Measurements from ENCODE around the gene P2RX6. TPM values are rescaled to one million over a fixed set of nuclear protein-coding genes. Genes with fewer than 3 reads are reported as not detected.

The P2RX6 gene
- total and polyA plus RNA-seq, 9 of the 15 experiments (the other 6 are each of a cell fraction or from before 2014, with no cell fraction given), result 0.01 to 3.9 (median 1.5) TPM; not detected in 1

DNA sequence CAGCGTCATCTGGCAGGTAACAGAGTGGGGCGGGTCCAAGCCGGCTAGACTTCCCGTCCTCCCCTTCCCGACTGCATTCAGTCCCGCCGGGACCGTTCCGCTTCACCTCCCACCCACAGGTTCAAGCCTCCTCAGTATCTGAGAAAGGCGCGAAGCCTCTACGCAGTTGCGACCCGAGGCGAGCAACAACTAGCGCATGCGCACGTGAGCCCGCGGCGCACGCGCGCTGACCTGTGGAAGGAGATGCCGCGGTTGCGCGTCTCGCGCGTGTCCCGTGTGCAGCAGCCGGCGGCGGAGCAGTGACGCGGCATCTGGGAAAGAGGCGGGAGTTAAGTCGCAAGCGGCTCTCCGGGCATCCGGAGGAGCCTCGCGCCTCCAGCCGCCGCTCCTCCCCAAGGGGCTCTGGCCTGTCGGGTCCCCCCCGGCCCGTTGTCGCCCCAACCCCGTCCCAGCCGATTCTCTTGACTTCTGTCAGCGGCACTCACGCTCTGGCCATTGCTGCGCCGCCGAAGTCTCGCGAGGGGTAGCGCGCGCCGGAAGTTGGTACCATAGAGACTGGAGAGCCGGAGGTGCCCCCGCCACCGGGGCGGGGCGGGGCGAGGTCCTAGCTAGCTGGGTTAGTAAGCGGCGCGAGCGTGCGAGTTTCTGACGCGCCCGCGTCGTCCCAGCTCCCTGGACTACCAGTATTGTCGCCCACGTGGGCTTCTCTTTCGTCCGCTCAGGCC, 13.2 kb upstream of the P2RX6 start, which contains the start of gene THAP7 (continued):
- TF ChIP-seq, protein P1, sequence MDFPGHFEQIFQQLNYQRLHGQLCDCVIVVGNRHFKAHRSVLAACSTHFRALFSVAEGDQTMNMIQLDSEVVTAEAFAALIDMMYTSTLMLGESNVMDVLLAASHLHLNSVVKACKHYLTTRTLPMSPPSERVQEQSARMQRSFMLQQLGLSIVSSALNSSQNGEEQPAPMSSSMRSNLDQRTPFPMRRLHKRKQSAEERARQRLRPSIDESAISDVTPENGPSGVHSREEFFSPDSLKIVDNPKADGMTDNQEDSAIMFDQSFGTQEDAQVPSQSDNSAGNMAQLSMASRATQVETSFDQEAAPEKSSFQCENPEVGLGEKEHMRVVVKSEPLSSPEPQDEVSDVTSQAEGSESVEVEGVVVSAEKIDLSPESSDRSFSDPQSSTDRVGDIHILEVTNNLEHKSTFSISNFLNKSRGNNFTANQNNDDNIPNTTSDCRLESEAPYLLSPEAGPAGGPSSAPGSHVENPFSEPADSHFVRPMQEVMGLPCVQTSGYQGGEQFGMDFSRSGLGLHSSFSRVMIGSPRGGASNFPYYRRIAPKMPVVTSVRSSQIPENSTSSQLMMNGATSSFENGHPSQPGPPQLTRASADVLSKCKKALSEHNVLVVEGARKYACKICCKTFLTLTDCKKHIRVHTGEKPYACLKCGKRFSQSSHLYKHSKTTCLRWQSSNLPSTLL (IDR thresholded peaks at IDR 0.05), result no peak
- TF ChIP-seq ZNF75A (CRISPR knock-in tag; IDR thresholded peaks at IDR 0.05), result peak; percentile 55; the same call in 1 of the 2 replicates
- TF ChIP-seq FOXA3 (CRISPR knock-in tag; conservative IDR thresholded peaks at IDR 0.05 in 1 of 2, IDR thresholded peaks at IDR 0.05 in 1 of 2), result peak in 1 of 2 experiments; percentile 3; a peak in 1 of 4 replicates
- TF ChIP-seq CBX3 (IDR thresholded peaks at IDR 0.05; ENCODE audit: borderline replicate concordance in 1 of 2, low read length in 2 of 2), result peak in 1 of 2 experiments; percentile 69; a peak in 1 of 3 replicates
- no peak for TF ChIP-seq FOXM1 (IDR thresholded peaks at IDR 0.05; ENCODE audit: low read depth)
- TF ChIP-seq FOXM1 (CRISPR knock-in tag; IDR thresholded peaks at IDR 0.05; ENCODE audit: low read depth), result no peak
- TF ChIP-seq SIX5 (IDR thresholded peaks at IDR 0.05; ENCODE audit: borderline replicate concordance in 1 of 2, insufficient read depth in 1 of 2, low read depth in 1 of 2, low read length in 2 of 2), result peak in 1 of 2 experiments; percentile 32; a peak in 2 of 4 replicates
- TF ChIP-seq, protein P2, sequence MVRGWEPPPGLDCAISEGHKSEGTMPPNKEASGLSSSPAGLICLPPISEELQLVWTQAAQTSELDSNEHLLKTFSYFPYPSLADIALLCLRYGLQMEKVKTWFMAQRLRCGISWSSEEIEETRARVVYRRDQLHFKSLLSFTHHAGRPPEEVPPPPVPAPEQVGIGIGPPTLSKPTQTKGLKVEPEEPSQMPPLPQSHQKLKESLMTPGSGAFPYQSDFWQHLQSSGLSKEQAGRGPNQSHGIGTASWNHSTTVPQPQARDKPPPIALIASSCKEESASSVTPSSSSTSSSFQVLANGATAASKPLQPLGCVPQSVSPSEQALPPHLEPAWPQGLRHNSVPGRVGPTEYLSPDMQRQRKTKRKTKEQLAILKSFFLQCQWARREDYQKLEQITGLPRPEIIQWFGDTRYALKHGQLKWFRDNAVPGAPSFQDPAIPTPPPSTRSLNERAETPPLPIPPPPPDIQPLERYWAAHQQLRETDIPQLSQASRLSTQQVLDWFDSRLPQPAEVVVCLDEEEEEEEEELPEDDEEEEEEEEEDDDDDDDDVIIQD (CRISPR knock-in tag; IDR thresholded peaks at IDR 0.05), result peak; percentile 81
- peak; percentile 34 for TF ChIP-seq ZNF561 (CRISPR knock-in tag; conservative IDR thresholded peaks at IDR 0.05)
- peak; percentile 93; the same call in 1 of the 2 replicates for TF ChIP-seq ZNF76 (CRISPR knock-in tag; IDR thresholded peaks at IDR 0.05; ENCODE audit: borderline replicate concordance)
- TF ChIP-seq, protein P3, sequence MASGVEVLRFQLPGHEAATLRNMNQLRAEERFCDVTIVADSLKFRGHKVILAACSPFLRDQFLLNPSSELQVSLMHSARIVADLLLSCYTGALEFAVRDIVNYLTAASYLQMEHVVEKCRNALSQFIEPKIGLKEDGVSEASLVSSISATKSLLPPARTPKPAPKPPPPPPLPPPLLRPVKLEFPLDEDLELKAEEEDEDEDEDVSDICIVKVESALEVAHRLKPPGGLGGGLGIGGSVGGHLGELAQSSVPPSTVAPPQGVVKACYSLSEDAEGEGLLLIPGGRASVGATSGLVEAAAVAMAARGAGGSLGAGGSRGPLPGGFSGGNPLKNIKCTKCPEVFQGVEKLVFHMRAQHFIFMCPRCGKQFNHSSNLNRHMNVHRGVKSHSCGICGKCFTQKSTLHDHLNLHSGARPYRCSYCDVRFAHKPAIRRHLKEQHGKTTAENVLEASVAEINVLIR (CRISPR knock-in tag; IDR thresholded peaks at IDR 0.05), result peak; percentile 97
- TF ChIP-seq, protein P4, sequence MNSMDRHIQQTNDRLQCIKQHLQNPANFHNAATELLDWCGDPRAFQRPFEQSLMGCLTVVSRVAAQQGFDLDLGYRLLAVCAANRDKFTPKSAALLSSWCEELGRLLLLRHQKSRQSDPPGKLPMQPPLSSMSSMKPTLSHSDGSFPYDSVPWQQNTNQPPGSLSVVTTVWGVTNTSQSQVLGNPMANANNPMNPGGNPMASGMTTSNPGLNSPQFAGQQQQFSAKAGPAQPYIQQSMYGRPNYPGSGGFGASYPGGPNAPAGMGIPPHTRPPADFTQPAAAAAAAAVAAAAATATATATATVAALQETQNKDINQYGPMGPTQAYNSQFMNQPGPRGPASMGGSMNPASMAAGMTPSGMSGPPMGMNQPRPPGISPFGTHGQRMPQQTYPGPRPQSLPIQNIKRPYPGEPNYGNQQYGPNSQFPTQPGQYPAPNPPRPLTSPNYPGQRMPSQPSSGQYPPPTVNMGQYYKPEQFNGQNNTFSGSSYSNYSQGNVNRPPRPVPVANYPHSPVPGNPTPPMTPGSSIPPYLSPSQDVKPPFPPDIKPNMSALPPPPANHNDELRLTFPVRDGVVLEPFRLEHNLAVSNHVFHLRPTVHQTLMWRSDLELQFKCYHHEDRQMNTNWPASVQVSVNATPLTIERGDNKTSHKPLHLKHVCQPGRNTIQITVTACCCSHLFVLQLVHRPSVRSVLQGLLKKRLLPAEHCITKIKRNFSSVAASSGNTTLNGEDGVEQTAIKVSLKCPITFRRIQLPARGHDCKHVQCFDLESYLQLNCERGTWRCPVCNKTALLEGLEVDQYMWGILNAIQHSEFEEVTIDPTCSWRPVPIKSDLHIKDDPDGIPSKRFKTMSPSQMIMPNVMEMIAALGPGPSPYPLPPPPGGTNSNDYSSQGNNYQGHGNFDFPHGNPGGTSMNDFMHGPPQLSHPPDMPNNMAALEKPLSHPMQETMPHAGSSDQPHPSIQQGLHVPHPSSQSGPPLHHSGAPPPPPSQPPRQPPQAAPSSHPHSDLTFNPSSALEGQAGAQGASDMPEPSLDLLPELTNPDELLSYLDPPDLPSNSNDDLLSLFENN (IDR thresholded peaks at IDR 0.05; ENCODE audit: low read depth in 2 of 2, low read length in 2 of 2), result peak in 1 of 2 experiments; percentile 89; a peak in 2 of 4 replicates
- TF ChIP-seq ZNF239 (CRISPR knock-in tag; IDR thresholded peaks at IDR 0.05), result peak; percentile 66
- TF ChIP-seq GABPB1 (CRISPR knock-in tag; IDR thresholded peaks at IDR 0.05), result no peak
- no peak for TF ChIP-seq SMARCC2 (IDR thresholded peaks at IDR 0.05; ENCODE audit: low read depth)
- TF ChIP-seq, protein P5, sequence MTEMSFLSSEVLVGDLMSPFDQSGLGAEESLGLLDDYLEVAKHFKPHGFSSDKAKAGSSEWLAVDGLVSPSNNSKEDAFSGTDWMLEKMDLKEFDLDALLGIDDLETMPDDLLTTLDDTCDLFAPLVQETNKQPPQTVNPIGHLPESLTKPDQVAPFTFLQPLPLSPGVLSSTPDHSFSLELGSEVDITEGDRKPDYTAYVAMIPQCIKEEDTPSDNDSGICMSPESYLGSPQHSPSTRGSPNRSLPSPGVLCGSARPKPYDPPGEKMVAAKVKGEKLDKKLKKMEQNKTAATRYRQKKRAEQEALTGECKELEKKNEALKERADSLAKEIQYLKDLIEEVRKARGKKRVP (CRISPR knock-in tag; IDR thresholded peaks at IDR 0.05), result peak; percentile 72

Data from K562 (cell line).